Tibial nerve (tissue), 4 donors: ENCODE results near the gene HYDIN.
"Not testable (repeated sequence)": the region's sequence is repeated elsewhere in the genome, so short reads cannot be mapped to it uniquely, and the experiment has no call there.

Experiments used
- CTCF ChIP-seq, 5 experiments: fragments of 200-600 bp in 3 of 5; fragments of 450-650 bp in 2 of 5; sonication (generic) in 3 of 5; IDR thresholded peaks; one replicate each; pipeline ENCODE4 v1.5.1; 2016 to 2019; ENCODE audit warnings: antibody characterized with exemption in 5 of 5, mild to moderate bottlenecking in 3 of 5, moderate library complexity in 2 of 5
- EP300 ChIP-seq, 2 donors: sonication (generic); formaldehyde crosslinking; IDR thresholded peaks; one replicate each; pipeline ENCODE4 v1.6.1; 2017; ENCODE audit warnings: antibody characterized with exemption in 2 of 2, mild to moderate bottlenecking in 1 of 2
- POLR2A ChIP-seq, 2 donors: fragments of 450-650 bp; IDR thresholded peaks; one replicate each; pipeline ENCODE4 v1.6.1; 2017; ENCODE audit warnings: antibody characterized with exemption in 2 of 2, mild to moderate bottlenecking in 2 of 2, moderate library complexity in 2 of 2

DNA sequence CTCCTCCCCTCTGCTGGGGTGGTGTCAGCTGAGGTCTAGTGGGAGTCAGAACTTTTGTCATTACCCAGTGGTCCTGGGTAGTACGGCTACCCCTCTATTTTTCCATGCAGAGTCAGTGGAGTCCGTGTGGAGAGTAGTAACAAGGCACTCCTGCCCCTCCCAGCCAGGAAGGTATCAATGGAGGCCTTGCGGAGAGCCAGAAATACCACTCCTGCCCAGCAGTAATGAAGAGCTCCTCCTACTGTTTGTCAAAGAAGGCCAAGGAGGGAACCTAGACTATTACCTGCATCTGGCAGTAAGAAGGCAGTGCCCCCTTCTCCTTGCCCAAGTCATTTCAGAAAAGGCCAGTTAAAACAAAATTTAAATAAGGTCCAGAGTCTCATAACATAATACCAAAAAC lies 262.2 kb downstream of the HYDIN start:
- not testable (repeated sequence) for TF ChIP-seq CTCF, POLR2A, EP300 (IDR thresholded peaks at IDR 0.05)
